ENCODE data around the gene CIDEB. TPM values are rescaled to one million over a fixed set of nuclear protein-coding genes. Genes with fewer than 3 reads are reported as not detected.

CIDEB gene
- polyA plus RNA-seq, 1 experiment, result 0.48 TPM

DNA sequence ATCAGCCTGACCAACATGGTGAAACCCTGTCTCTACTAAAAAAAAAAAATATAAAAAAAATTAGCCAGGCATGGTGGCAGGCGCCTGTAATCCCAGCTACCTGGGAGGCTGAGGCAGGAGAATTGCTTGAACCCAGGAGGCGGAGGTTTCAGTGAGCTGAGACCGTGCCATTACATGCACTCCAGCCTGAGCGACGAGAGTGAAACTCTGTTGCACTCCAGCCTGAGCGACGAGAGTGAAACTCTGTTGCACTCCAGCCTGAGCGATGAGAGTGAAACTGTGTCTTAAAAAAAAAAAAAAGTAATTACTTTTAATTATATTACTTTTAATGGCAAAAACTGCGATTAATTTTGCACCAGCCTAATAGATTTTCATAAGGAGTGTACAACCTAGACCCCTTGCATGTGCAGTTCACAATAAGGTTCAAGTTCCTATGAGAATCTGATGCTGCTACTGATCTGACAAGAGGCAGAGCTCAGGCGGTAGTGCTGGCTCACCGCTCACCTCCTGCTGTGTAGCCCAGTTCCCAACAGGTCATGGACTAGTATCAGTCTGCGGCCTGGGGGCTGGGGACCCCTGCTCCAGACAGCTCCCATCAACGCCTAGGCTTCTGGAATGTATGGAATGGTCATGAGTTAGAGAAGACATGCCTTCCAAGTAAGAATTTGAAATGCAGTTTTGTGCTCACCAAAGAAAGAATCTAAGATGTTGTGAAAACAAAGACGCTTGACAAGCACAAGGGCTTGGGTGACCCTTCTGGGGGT, 13.6 kb upstream of the CIDEB start:
- POLR2A ChIA-PET, result interaction anchor here (1.1 kb wide), 1 partner anchor 21 kb away, joined by 3 read pairs; the partner anchor contains the start of gene NOP9
- CTCF ChIA-PET, result interaction anchor here (1.2 to 21.9 kb wide), 5 partner anchors 12 to 112 kb away, joined by 4 to 712 read pairs (median 18); partner anchors contain the start of genes CBLN3, CIDEB, KHNYN and LTB4R2
- Histone ChIP-seq H3K27me3 (ENCODE audit: control insufficient read depth, insufficient read depth, low read length) (peaks cover 36% of the 10 kb centered on the region), H3K9me3 (ENCODE audit: control insufficient read depth, insufficient read depth, low read length) (no peaks in the 10 kb centered on the region; the same call in 1 of the 2 replicates), H3K4me3 (ENCODE audit: low read depth, low read length) (no peak overlapping the region), H3K27ac (ENCODE audit: low read depth, low read length) (no peak overlapping the region)
- no peak for DNase-seq (ENCODE audit: low read depth, low spot score)
- no peak for TF ChIP-seq CTCF (IDR thresholded peaks at IDR 0.05; ENCODE audit: low read depth, low read length)

DNA sequence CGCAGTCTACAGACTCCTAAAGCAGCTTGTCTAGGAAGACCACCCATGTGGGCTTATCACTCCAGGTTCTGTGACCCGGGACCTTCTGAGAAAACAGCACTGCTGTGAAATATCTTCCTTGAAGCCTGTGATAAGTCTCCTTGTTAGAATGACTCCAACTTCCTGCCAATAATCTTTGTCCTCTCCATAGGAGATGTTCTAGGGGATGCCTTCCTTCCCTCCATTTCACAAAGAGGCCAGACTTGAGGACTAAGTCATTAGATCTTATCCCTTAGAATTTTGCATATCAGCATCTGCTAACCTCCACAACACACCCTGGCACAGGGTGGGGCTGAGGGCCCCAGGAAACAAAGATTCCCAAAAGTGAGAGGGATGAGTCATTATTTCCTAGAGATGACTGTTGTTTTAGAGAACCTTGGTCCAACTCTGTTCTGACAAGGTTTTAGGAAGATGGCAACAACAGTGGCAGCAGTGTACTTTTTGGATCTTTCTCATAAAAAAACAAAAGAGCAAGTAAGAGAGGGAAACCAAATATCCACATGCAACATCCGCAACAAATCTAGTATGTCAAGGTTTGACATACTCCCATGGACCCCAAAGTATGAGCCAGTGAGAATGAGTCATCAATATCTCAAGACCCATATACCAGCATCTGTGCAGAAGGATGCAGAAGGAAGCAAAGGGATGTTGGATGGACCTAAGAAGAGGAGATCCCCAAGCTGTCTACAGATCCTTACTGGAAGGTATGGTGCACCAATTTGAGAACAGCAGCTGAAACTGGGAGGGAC, 9.6 kb upstream of the CIDEB start:
- ChIA-PET CTCF (interaction anchor here (0.6 to 2.3 kb wide), 5 partner anchors 9 to 114 kb away, joined by 5 to 21 read pairs (median 10); partner anchors contain the start of genes CIDEB and LTB4R2), POLR2A (interaction anchor here (0.6 kb wide), 1 partner anchor 505 kb away, joined by 4 read pairs; no protein-coding TSS in a partner anchor)
- Histone ChIP-seq H3K4me3 (ENCODE audit: low read depth, low read length) (no peak overlapping the region), H3K9me3 (ENCODE audit: control insufficient read depth, insufficient read depth, low read length) (peaks cover 6% of the 10 kb centered on the region; the same call in 1 of the 2 replicates), H3K27me3 (ENCODE audit: control insufficient read depth, insufficient read depth, low read length) (peaks cover 19% of the 10 kb centered on the region), H3K27ac (ENCODE audit: low read depth, low read length) (no peak overlapping the region)
- DNase-seq (ENCODE audit: low read depth, low spot score), result no peak
- no peak for TF ChIP-seq CTCF (IDR thresholded peaks at IDR 0.05; ENCODE audit: low read depth, low read length)

DNA sequence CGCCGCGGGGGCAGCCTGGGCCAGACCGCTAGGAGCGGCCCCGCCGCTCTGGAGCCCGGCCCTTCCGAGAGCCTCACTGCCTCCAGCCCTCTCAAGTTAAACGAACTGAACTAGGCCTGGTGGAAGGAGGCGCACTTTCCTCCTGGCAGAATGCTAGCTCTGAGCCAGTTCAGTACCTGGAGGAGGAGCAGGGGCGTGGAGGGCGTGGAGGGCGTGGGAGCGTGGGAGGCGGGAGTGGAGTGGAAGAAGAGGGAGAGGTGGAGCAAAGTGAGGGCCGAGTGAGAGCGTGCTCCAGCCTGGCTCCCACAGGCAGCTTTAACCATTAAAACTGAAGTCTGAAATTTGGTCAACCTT, 8.8 kb upstream of the CIDEB start:
- Histone ChIP-seq H3K4me3 (ENCODE audit: low read depth, low read length) (no peak overlapping the region), H3K27me3 (ENCODE audit: control insufficient read depth, insufficient read depth, low read length) (peaks cover 16% of the 10 kb centered on the region), H3K27ac (ENCODE audit: low read depth, low read length) (no peak overlapping the region), H3K9me3 (ENCODE audit: control insufficient read depth, insufficient read depth, low read length) (peaks cover 6% of the 10 kb centered on the region; the same call in 1 of the 2 replicates)
- no peak for TF ChIP-seq CTCF (IDR thresholded peaks at IDR 0.05; ENCODE audit: low read depth, low read length)
- ChIA-PET POLR2A (no interaction called here), CTCF (interaction anchor here (1.2 kb wide), 1 partner anchor 8 kb away, joined by 5 read pairs; the partner anchor contains the start of gene CIDEB)
- no peak for DNase-seq (ENCODE audit: low read depth, low spot score)

DNA sequence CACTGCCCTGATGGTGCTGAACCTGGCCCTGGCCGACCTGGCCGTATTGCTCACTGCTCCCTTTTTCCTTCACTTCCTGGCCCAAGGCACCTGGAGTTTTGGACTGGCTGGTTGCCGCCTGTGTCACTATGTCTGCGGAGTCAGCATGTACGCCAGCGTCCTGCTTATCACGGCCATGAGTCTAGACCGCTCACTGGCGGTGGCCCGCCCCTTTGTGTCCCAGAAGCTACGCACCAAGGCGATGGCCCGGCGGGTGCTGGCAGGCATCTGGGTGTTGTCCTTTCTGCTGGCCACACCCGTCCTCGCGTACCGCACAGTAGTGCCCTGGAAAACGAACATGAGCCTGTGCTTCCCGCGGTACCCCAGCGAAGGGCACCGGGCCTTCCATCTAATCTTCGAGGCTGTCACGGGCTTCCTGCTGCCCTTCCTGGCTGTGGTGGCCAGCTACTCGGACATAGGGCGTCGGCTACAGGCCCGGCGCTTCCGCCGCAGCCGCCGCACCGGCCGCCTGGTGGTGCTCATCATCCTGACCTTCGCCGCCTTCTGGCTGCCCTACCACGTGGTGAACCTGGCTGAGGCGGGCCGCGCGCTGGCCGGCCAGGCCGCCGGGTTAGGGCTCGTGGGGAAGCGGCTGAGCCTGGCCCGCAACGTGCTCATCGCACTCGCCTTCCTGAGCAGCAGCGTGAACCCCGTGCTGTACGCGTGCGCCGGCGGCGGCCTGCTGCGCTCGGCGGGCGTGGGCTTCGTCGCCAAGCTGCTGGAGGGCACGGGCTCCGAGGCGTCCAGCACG, 8.2 kb upstream of the CIDEB start:
- H3K27me3 ChIP-seq (ENCODE audit: control insufficient read depth, insufficient read depth, low read length), result peaks cover 14% of the 10 kb centered on the region
- no peak overlapping the region for H3K27ac ChIP-seq (ENCODE audit: low read depth, low read length)
- H3K4me3 ChIP-seq (ENCODE audit: low read depth, low read length), result no peak overlapping the region
- TF ChIP-seq CTCF (IDR thresholded peaks at IDR 0.05; ENCODE audit: low read depth, low read length), result no peak
- no peak for DNase-seq (ENCODE audit: low read depth, low spot score)
- H3K9me3 ChIP-seq (ENCODE audit: control insufficient read depth, insufficient read depth, low read length), result peaks cover 6% of the 10 kb centered on the region; the same call in 1 of the 2 replicates
- ChIA-PET CTCF (interaction anchor here (1.2 kb wide), 1 partner anchor 8 kb away, joined by 5 read pairs; the partner anchor contains the start of gene CIDEB), POLR2A (no interaction called here)
